HepG2 (cell line): ENCODE results near the gene NUDT9. TPM values are rescaled to one million over a fixed set of nuclear protein-coding genes. Genes with fewer than 3 reads are reported as not detected.

Source experiments
- AKAP8 ChIP-seq: sonication (generic); formaldehyde crosslinking; IDR thresholded peaks from 2 replicates; pipeline ENCODE4 v1.5.1; 2020; ENCODE audit warnings: mild to moderate bottlenecking, missing genetic modification reagents
- CREM ChIP-seq, 2 experiments: sonication (generic) in 1 of 2; formaldehyde crosslinking in 1 of 2; IDR thresholded peaks; 2 replicates each; pipeline versions ENCODE4 v1.4.0 to v1.6.1; 2016 to 2020; ENCODE audit warnings: antibody characterized with exemption in 1 of 2, mild to moderate bottlenecking in 1 of 2, missing genetic modification reagents in 1 of 2
- E2F5 ChIP-seq: sonication (generic); formaldehyde crosslinking; conservative IDR thresholded peaks from 2 replicates; pipeline ENCODE4 v1.4.0; 2020; ENCODE audit warnings: missing genetic modification reagents
- EHMT2 ChIP-seq: fragments of 200-600 bp; sonication (generic); IDR thresholded peaks from 2 replicates; pipeline ENCODE4 v1.7.0; 2017; ENCODE audit warnings: antibody characterized with exemption, low read depth, low read length, borderline replicate concordance
- JUN ChIP-seq: sonication (generic); formaldehyde crosslinking; IDR thresholded peaks from 2 replicates; pipeline ENCODE4 v1.4.0; 2020; ENCODE audit warnings: mild to moderate bottlenecking, missing genetic modification reagents
- KDM4B ChIP-seq: sonication (generic); formaldehyde crosslinking; IDR thresholded peaks from 2 replicates; pipeline ENCODE4 v1.4.0; 2020; ENCODE audit warnings: missing genetic modification reagents
- MXD3 ChIP-seq: IDR thresholded peaks from 2 replicates; pipeline ENCODE4 v1.6.1; 2016; ENCODE audit warnings: mild to moderate bottlenecking, missing biosample characterization, missing genetic modification reagents
- PAX8 ChIP-seq: sonication (generic); formaldehyde crosslinking; IDR thresholded peaks from 2 replicates; pipeline ENCODE4 v1.8.0; 2022; ENCODE audit warnings: mild to moderate bottlenecking, missing genetic modification reagents, borderline replicate concordance
- POLR2AphosphoS2 ChIP-seq: IDR thresholded peaks from 2 replicates; pipeline ENCODE4 v1.6.1; 2011; ENCODE audit warnings: low read depth, low read length, improper control_type of control experiment
- REPIN1 ChIP-seq: sonication (generic); formaldehyde crosslinking; IDR thresholded peaks from 2 replicates; pipeline ENCODE4 v1.8.0; 2022; ENCODE audit warnings: missing genetic modification reagents, low read depth, mild to moderate bottlenecking, borderline replicate concordance
- SETDB1 ChIP-seq: sonication (generic); formaldehyde crosslinking; IDR thresholded peaks from 2 replicates; pipeline ENCODE4 v1.5.1; 2020; ENCODE audit warnings: missing genetic modification reagents, mild to moderate bottlenecking, borderline replicate concordance
- YEATS4 ChIP-seq: sonication (generic); formaldehyde crosslinking; IDR thresholded peaks from 2 replicates; pipeline ENCODE4 v1.4.0; 2020; ENCODE audit warnings: missing genetic modification reagents, borderline replicate concordance
- ZEB1 ChIP-seq: IDR thresholded peaks from 2 replicates; pipeline ENCODE4 v1.6.1; 2012; ENCODE audit warnings: mild to moderate bottlenecking, low read depth, inconsistent platforms; ENCODE audit not compliant: insufficient replicate concordance
- ZNF121 ChIP-seq: sonication (generic); formaldehyde crosslinking; IDR thresholded peaks from 2 replicates; pipeline ENCODE4 v1.5.0; 2020; ENCODE audit warnings: mild to moderate bottlenecking, missing genetic modification reagents
- ZNF547 ChIP-seq: sonication (generic); formaldehyde crosslinking; IDR thresholded peaks from 2 replicates; pipeline ENCODE4 v1.5.1; 2020; ENCODE audit warnings: mild to moderate bottlenecking, missing genetic modification reagents
- ZNF558 ChIP-seq: sonication (generic); formaldehyde crosslinking; IDR thresholded peaks from 2 replicates; pipeline ENCODE4 v1.9.0; 2022; ENCODE audit warnings: mild to moderate bottlenecking, missing genetic modification reagents, borderline replicate concordance
- ZNF660 ChIP-seq: sonication (generic); formaldehyde crosslinking; IDR thresholded peaks from 2 replicates; pipeline ENCODE4 v1.5.1; 2020; ENCODE audit warnings: mild to moderate bottlenecking, low read depth, missing genetic modification reagents, borderline replicate concordance
- ZNF746 ChIP-seq: sonication (generic); formaldehyde crosslinking; IDR thresholded peaks from 2 replicates; pipeline ENCODE4 v1.8.0; 2022; ENCODE audit warnings: mild to moderate bottlenecking, missing genetic modification reagents
- ZNF773 ChIP-seq: sonication (generic); formaldehyde crosslinking; IDR thresholded peaks from 2 replicates; pipeline ENCODE4 v1.4.0; 2020; ENCODE audit warnings: missing genetic modification reagents, borderline replicate concordance
- ZNF792 ChIP-seq: IDR thresholded peaks from 2 replicates; pipeline ENCODE4 v1.6.1; 2016
- ZNF83 ChIP-seq: sonication (generic); formaldehyde crosslinking; IDR thresholded peaks from 2 replicates; pipeline ENCODE4 v1.4.0; 2020; ENCODE audit warnings: missing genetic modification reagents, mild to moderate bottlenecking, borderline replicate concordance
- polyA plus RNA-seq, 8 experiments: library from polyadenylated mRNA; depleted of rRNA in 3 of 8; stranded (reverse) in 7 of 8; unstranded in 1 of 8; fragments of >200 nt; fragmentation: Illumina TruSeq in 4 of 8; extraction: Trizol in 4 of 8; gene quantifications; 2 replicates each; pipeline versions ENCODE4 v1.2.1 to v1.2.3, GENCODE V29; 2011 to 2016; ENCODE audit warnings: low read depth in 4 of 8, missing spikeins in 1 of 8, mixed read lengths in 1 of 8; ENCODE audit not compliant: insufficient read depth in 1 of 8
- total RNA-seq, 5 experiments: library from RNA; depleted of rRNA; stranded (reverse); fragments of >200 nt; fragmentation: Illumina TruSeq; extraction: Trizol; gene quantifications; 2 replicates each; pipeline ENCODE4 v1.2.3, GENCODE V29; 2016; ENCODE audit warnings: low read depth in 1 of 5

Gene NUDT9
- total and polyA plus RNA-seq, 2 of the 13 experiments (the other 11 are each of a cell fraction or from before 2014, with no cell fraction given) = 10.4 to 12.3 TPM

GRCh38 chr4:87390891-87391575 lies 31.3 kb upstream of the NUDT9 start, which contains the start of gene HSD17B11 (continued):
- no peak for TF ChIP-seq PAX8 (CRISPR knock-in tag)
- no peak for TF ChIP-seq ZNF746 (CRISPR knock-in tag)
- TF ChIP-seq EHMT2 = no peak; the same call in 1 of the 2 replicates
- TF ChIP-seq ZNF547 = 0 out of 2 replicates have a peak, but pooled peaks have one; percentile 77
- 0 out of 2 replicates have a peak, but pooled peaks have one; percentile 29 for TF ChIP-seq MXD3 (CRISPR knock-in tag)
- TF ChIP-seq ZNF558 (CRISPR knock-in tag) = no peak
- peak; percentile 26; the same call in 1 of the 2 replicates for TF ChIP-seq JUN (CRISPR knock-in tag)
- TF ChIP-seq SETDB1 (CRISPR knock-in tag) = no peak
- TF ChIP-seq REPIN1 = no peak
- TF ChIP-seq E2F5 (CRISPR knock-in tag) = 0 out of 2 replicates have a peak, but pooled peaks have one; percentile 19
- TF ChIP-seq ZNF83 (CRISPR knock-in tag) = peak; percentile 61; the same call in 1 of the 2 replicates
- TF ChIP-seq ZNF773 (CRISPR knock-in tag) = no peak
- peak; percentile 94 for TF ChIP-seq YEATS4 (CRISPR knock-in tag)
- peak; percentile 91 for TF ChIP-seq ZNF792 (CRISPR knock-in tag)
- no peak for TF ChIP-seq POLR2AphosphoS2
- no peak for TF ChIP-seq ZEB1
- TF ChIP-seq AKAP8 (CRISPR knock-in tag) = no peak
- TF ChIP-seq ZNF121 (CRISPR knock-in tag) = 0 out of 2 replicates have a peak, but pooled peaks have one; percentile 32
- peak; percentile 93 for TF ChIP-seq KDM4B (CRISPR knock-in tag)
- TF ChIP-seq CREM (IDR thresholded peaks at IDR 0.05) = peak; percentile 71; the same call in 1 of the 2 replicates
- TF ChIP-seq CREM (CRISPR knock-in tag; IDR thresholded peaks at IDR 0.05) = no peak
- TF ChIP-seq ZNF660 (CRISPR knock-in tag) = no peak
